GM12892 (cell line): ENCODE results near the gene CDH22.
A peak's percentile ranks its signal among the peaks of the same experiment; 100 is the strongest.

Source experiments
- POLR2A ChIP-seq: IDR thresholded peaks from 2 replicates; pipeline ENCODE4 v1.6.1; 2011; ENCODE audit warnings: low read depth, low read length, control low read depth
- POLR2AphosphoS5 ChIP-seq: IDR thresholded peaks from 2 replicates; pipeline ENCODE4 v1.6.1; 2011; ENCODE audit warnings: low read depth, low read length, control low read depth
- TAF1 ChIP-seq: IDR thresholded peaks from 2 replicates; pipeline ENCODE4 v1.6.1; 2011; ENCODE audit warnings: low read depth, mild to moderate bottlenecking, control low read depth, low read length, borderline replicate concordance

- TF ChIP-seq POLR2AphosphoS5: peak; percentile 32; the same call in 1 of the 2 replicates
- TF ChIP-seq POLR2A: peak; percentile 27; the same call in 1 of the 2 replicates
- TF ChIP-seq TAF1: no peak
Observed at GRCh38 chr20:46354920-46355654, 46.8 kb upstream of the CDH22 start.
